ENCODE data around the gene LBX1. TPM values are rescaled to one million over a fixed set of nuclear protein-coding genes. Genes with fewer than 3 reads are reported as not detected.

Gene LBX1
- total and polyA plus RNA-seq, 2 of the 4 experiments (the other 2 are of a cell fraction) = not detected

DNA sequence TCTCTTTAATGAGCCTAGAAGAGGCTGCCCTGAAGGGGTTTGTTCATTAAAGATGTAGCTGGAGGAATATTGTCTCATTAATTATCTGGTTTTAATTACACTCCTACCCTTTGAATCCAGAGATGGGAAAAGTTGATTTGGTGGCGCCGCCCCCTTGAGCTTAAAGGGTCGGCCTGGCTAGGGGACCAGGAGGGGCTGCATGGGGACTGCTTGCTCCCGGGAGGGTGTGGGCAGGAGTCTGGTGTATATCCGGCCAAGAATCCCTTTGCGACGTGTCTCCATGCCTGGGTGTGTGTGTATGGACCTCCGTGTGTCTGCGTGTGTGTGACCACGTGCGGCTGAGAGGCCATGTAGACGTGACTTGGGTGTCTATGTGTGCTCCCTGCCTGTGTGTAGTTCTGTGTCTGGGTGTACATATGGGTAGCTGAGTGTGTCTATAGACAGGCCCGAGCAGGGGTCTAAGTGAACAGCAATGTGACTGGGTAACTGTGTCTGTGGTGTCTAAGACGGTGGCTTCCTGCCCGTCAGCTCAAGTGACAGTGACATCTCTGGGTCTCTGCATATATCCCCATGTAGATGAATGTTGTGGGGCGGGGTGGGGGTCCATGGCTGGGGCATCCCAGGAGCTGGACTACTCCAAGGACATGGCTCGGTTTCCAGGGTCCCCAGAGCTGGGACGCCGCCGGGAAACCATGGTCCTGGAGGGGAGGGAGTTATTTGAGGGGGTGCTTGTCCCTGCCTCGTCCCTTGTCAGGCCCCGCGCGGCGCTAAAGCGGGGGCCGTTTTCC, 10.7 kb downstream of the LBX1 start:
- H3K36me3 ChIP-seq (ENCODE audit: control insufficient read depth, insufficient read depth, low read length) = no peaks in the 10 kb centered on the region
- ATAC-seq (ENCODE audit: low read depth) (no peak), DNase-seq (no peak)
- no peak overlapping the region for H2BK5ac ChIP-seq (ENCODE audit: low read depth, low read length, poor library complexity, severe bottlenecking)
- H3K9ac ChIP-seq (ENCODE audit: low read depth, low read length) = no peak overlapping the region
- in situ Hi-C loops (cut with MboI; ENCODE audit: low sequenced_read_pairs) (loop anchor here (10.0 kb wide), 1 partner anchor 226 kb away; no protein-coding TSS in a partner anchor), dilution Hi-C loops (cut with HindIII; ENCODE audit: low sequenced_read_pairs, unreplicated experiment) (no loop called here), intact Hi-C loops (cut with micrococcal nuclease) (no loop called here)
- H3K14ac ChIP-seq (replicated peaks; ENCODE audit: low read depth, low read length) = no peak overlapping the region
- no peak overlapping the region for H3K23ac ChIP-seq (ENCODE audit: low read depth, low read length)
- H3K9me3 ChIP-seq (ENCODE audit: control insufficient read depth, insufficient read depth, low read length) = peaks cover 7% of the 10 kb centered on the region
- H3K4ac ChIP-seq (ENCODE audit: low read depth, low read length) = no peak overlapping the region
- H2AFZ ChIP-seq (replicated peaks; ENCODE audit: low read length, poor library complexity) = no peak overlapping the region
- 5% methylated on average over 10 of the region's 27 CpGs; no CpG with 5 or more reads in 1 of the 2 experiments for WGBS, 2 experiments (ENCODE audit: extremely low coverage in 2 of 2, insufficient read length in 1 of 2)
- H3K4me1 ChIP-seq (ENCODE audit: control insufficient read depth, insufficient read depth, low read length) = no peaks in the 10 kb centered on the region; the same call in 1 of the 2 replicates
- no peak overlapping the region for H3K18ac ChIP-seq (ENCODE audit: low read depth, low read length)
- no peak overlapping the region for H2BK120ac ChIP-seq (ENCODE audit: low read depth, low read length)
- H3K9me1 ChIP-seq (ENCODE audit: insufficient read depth, low read length) = 0 out of 2 replicates have a peak, but pooled peaks cover 5% of the 10 kb centered on the region
- ChIA-PET POLR2A (ENCODE audit: unreplicated experiment) (no interaction called here), CTCF (interaction anchor here (0.7 kb wide), 1 partner anchor 70 kb away, joined by 3 read pairs; no protein-coding TSS in a partner anchor)
- no peak overlapping the region for H2AK9ac ChIP-seq (replicated peaks; ENCODE audit: low read depth, low read length, poor library complexity)
- no peak overlapping the region for H3K56ac ChIP-seq (ENCODE audit: extremely low read depth, insufficient read depth, low read length)
- no peak overlapping the region for H4K8ac ChIP-seq (ENCODE audit: low read depth in 2 of 2, low read length in 2 of 2)
- H2BK15ac ChIP-seq (ENCODE audit: low read depth, low read length) = no peak overlapping the region
- peaks cover 21% of the 10 kb centered on the region for H4K20me1 ChIP-seq (ENCODE audit: insufficient read depth, low read length)
- H2AK5ac ChIP-seq (ENCODE audit: low read depth, low read length) = no peak overlapping the region
- H3K4me2 ChIP-seq (ENCODE audit: low read depth, low read length) = no peak overlapping the region
- no TSS peak for BruUV-seq (replicated peaks)
- TF ChIP-seq POLR2A (IDR thresholded peaks at IDR 0.05; ENCODE audit: low read depth, low read length) = no peak
- TF ChIP-seq NFE2L2 (IDR thresholded peaks at IDR 0.05; ENCODE audit: low read depth, low read length) = no peak
- TF ChIP-seq BHLHE40 (IDR thresholded peaks at IDR 0.05; ENCODE audit: low read depth, low read length) = no peak
- no peak overlapping the region for H3K4me3 ChIP-seq (ENCODE audit: insufficient read depth, low read depth, low read length)
- no peak overlapping the region for H4K91ac ChIP-seq (ENCODE audit: insufficient read depth, low read depth, low read length)
- H4K5ac ChIP-seq (ENCODE audit: low read depth, low read length) = no peak overlapping the region
- H3K79me1 ChIP-seq (ENCODE audit: low read depth in 1 of 2, low read length in 2 of 2) = no peaks in the 10 kb centered on the region
- no peak overlapping the region for H3K27ac ChIP-seq (ENCODE audit: insufficient read depth, low read length)
- H3K27me3 ChIP-seq (ENCODE audit: control insufficient read depth, insufficient read depth, low read length) = peaks cover 87% of the 10 kb centered on the region
- H2BK20ac ChIP-seq (ENCODE audit: low read depth, low read length) = no peak overlapping the region

Data from IMR-90 (cell line).